PFSK-1 (cell line): ENCODE data around the gene NANP.

Source experiments
- FOXP2 ChIP-seq: optimal IDR thresholded peaks from 2 replicates; pipeline ENCODE3; 2011; ENCODE audit warnings: borderline replicate concordance, control low read depth, inconsistent platforms; ENCODE audit not compliant: insufficient read depth; ENCODE audit errors: extremely low read length, extremely low read depth
- POLR2AphosphoS5 ChIP-seq: IDR thresholded peaks from 2 replicates; pipeline ENCODE4 v1.6.1; 2012; ENCODE audit warnings: low read depth, mild to moderate bottlenecking, control low read depth, low read length, moderate library complexity
- REST ChIP-seq, 2 experiments: IDR thresholded peaks; 2 replicates each; pipeline versions ENCODE4 v1.6.1 to v1.8.0; 2011 to 2012; ENCODE audit warnings: low read depth in 2 of 2, low read length in 2 of 2, control low read depth in 1 of 2, inconsistent platforms in 1 of 2, mild to moderate bottlenecking in 1 of 2, moderate library complexity in 1 of 2; ENCODE audit not compliant: insufficient read depth in 1 of 2
- SIN3A ChIP-seq: IDR thresholded peaks from 2 replicates; pipeline ENCODE4 v1.6.1; 2012; ENCODE audit warnings: mild to moderate bottlenecking, low read length, moderate library complexity, borderline replicate concordance; ENCODE audit not compliant: insufficient read depth
- TAF1 ChIP-seq: IDR thresholded peaks from 2 replicates; pipeline ENCODE4 v1.6.1; 2012; ENCODE audit warnings: low read length, control low read depth, borderline replicate concordance; ENCODE audit not compliant: insufficient read depth

DNA sequence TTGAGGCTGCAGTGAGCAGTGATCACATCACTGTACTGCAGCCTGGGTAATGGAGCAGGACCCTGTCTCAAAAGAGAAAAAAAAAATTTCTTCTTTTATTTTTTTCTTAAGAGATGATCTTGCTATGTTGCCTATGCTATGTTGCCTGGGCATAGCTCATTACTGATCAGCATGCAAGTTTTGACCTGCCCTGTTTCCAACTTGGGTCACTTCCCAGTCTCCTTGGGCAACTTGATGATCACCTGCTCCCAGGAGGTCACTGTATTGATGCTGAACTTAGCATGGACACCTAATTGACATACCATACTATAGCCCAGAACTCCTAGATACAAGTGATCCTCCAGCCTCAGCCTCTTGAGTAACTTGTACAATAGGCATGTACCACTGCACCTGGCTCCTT lies 30.7 kb upstream of the NANP start:
- TF ChIP-seq POLR2AphosphoS5 (no peak), REST (IDR thresholded peaks at IDR 0.05; ENCODE audit: insufficient read depth in 1 of 2, low read depth in 2 of 2, low read length in 2 of 2) (no peak), TAF1 (no peak), SIN3A (no peak), FOXP2 (no peak)
